GM18907 (cell line): Measurements from ENCODE around the gene HOXA13.

Source experiments
- ATAC-seq: cut with Tn5 transposase; IDR thresholded peaks from one replicate; pipeline ENCODE4 v1.9.1; 2021; ENCODE audit warnings: mild to moderate bottlenecking, moderate library complexity; ENCODE audit not compliant: unreplicated experiment

Gene HOXA13

GRCh38 chr7:27237735-27238334, 37.9 kb upstream of the HOXA13 start:
- ATAC-seq, result no peak

GRCh38 chr7:27235387-27236311, 35.8 kb upstream of the HOXA13 start:
- ATAC-seq, result no peak

- no peak for ATAC-seq
These were observed 29.6 kb upstream of the HOXA13 start for GRCh38 chr7:27229448-27229847.

- ATAC-seq, result no peak
These were observed 25.4 kb upstream of the HOXA13 start for GRCh38 chr7:27224983-27225934.

GRCh38 chr7:27223941-27224575, 24.2 kb upstream of the HOXA13 start:
- ATAC-seq, result no peak

GRCh38 chr7:27221201-27221797, 21.4 kb upstream of the HOXA13 start:
- peak; percentile 52 for ATAC-seq

GRCh38 chr7:27220440-27220955, 20.6 kb upstream of the HOXA13 start:
- ATAC-seq, result no peak

- ATAC-seq, result no peak
These were observed 19.9 kb upstream of the HOXA13 start for GRCh38 chr7:27219821-27220220.

GRCh38 chr7:27217951-27218350, 18.1 kb upstream of the HOXA13 start:
- ATAC-seq, result no peak

GRCh38 chr7:27215356-27215755, 15.5 kb upstream of the HOXA13 start:
- ATAC-seq, result no peak

GRCh38 chr7:27214239-27214950, 14.5 kb upstream of the HOXA13 start:
- ATAC-seq, result no peak

- ATAC-seq, result no peak
These were observed 13.7 kb upstream of the HOXA13 start for GRCh38 chr7:27213433-27214238.

- ATAC-seq, result no peak
These were observed 12.9 kb upstream of the HOXA13 start for GRCh38 chr7:27212497-27213432.

GRCh38 chr7:27211764-27212204, 11.9 kb upstream of the HOXA13 start:
- ATAC-seq, result no peak

- no peak for ATAC-seq
These were observed 11.2 kb upstream of the HOXA13 start for GRCh38 chr7:27211084-27211446.

- no peak for ATAC-seq
These were observed 10.7 kb upstream of the HOXA13 start for GRCh38 chr7:27210441-27211083.

GRCh38 chr7:27209933-27210440, 10.1 kb upstream of the HOXA13 start:
- no peak for ATAC-seq
